GM12878 (cell line): ENCODE results near the gene C1QTNF5. TPM values are rescaled to one million over a fixed set of nuclear protein-coding genes. Genes with fewer than 3 reads are reported as not detected.

Experiments used
- ATAC-seq: fragments of 200-7000 bp; cut with Tn5 transposase; 3 replicates; pipeline ENCODE4 v1.9.1; 2020; ENCODE audit warnings: mild to moderate bottlenecking, moderate library complexity
- BruUV-seq: library from RNA; stranded (reverse); fragments of 400-500 nt; replicated peaks from 2 replicates; lab custom pipeline; 2021; lab: Mats Ljungman, UMichigan
- CTCF ChIA-PET: fragments of 300-600 bp; sonication (Branson Sonifier 250); formaldehyde crosslinking; extraction: SDS; loops from one replicate; lab custom pipeline; 2021; ENCODE audit warnings: inconsistent platforms; lab: Yijun Ruan, JAX
- POLR2A ChIA-PET: fragments of 350-600 bp; formaldehyde crosslinking; extraction: SDS; loops from one replicate; lab custom pipeline; 2021; ENCODE audit warnings: inconsistent platforms; lab: Charles Lee
- RAD21 ChIA-PET: fragments of 300-600 bp; sonication (Branson Sonifier 250); formaldehyde crosslinking; loops from one replicate; lab custom pipeline; 2023; ENCODE audit warnings: antibody characterized with exemption; ENCODE audit not compliant: unreplicated experiment; lab: Charles Lee
- SMC1A ChIA-PET: fragments of 300-600 bp; sonication (Branson Sonifier 250); formaldehyde crosslinking; loops from one replicate; lab custom pipeline; 2023; ENCODE audit not compliant: unreplicated experiment, uncharacterized antibody; lab: Charles Lee
- DNase-seq: peaks from one replicate; pipeline ENCODE4 v3.0.0-alpha.2; 2011; ENCODE audit warnings: low read depth, low spot score
- FAIRE-seq: peaks from 3 replicates; lab custom pipeline; 2011; peaks lifted over from hg19 to GRCh38; lab: Jason Lieb, UNC
- H2AFZ ChIP-seq: 2 replicates; pipeline ENCODE4 v1.6.0; 2011; ENCODE audit warnings: low read depth, low read length, control low read depth; ENCODE audit not compliant: control insufficient read depth
- H3K27ac ChIP-seq: 2 replicates; pipeline ENCODE4 v1.5.1; 2011; ENCODE audit warnings: control low read depth; ENCODE audit not compliant: control insufficient read depth, insufficient read depth
- H3K27me3 ChIP-seq, 2 experiments: replicated peaks in 1 of 2; 2 replicates each; pipeline versions ENCODE4 v1.6.0 to v1.6.1; 2011; ENCODE audit warnings: low read length in 1 of 2; ENCODE audit not compliant: control insufficient read depth in 2 of 2, insufficient read depth in 2 of 2
- H3K36me3 ChIP-seq, 2 experiments: 2 replicates each; pipeline ENCODE4 v1.5.1; 2011; ENCODE audit warnings: low read length in 1 of 2; ENCODE audit not compliant: control insufficient read depth in 2 of 2, insufficient read depth in 2 of 2
- H3K4me1 ChIP-seq: 2 replicates; pipeline ENCODE4 v1.6.1; 2011; ENCODE audit warnings: mild to moderate bottlenecking, low read length, moderate library complexity, mixed read lengths; ENCODE audit not compliant: control insufficient read depth, insufficient read depth
- H3K4me2 ChIP-seq: 2 replicates; pipeline ENCODE4 v1.6.0; 2011; ENCODE audit warnings: control low read depth; ENCODE audit not compliant: control insufficient read depth, insufficient read depth
- H3K4me3 ChIP-seq: fragments of 200-600 bp; sonication (generic); 2 replicates; pipeline ENCODE4 v1.5.1; 2016
- H3K79me2 ChIP-seq: 2 replicates; pipeline ENCODE4 v1.6.0; 2011; ENCODE audit warnings: low read length; ENCODE audit not compliant: control insufficient read depth, insufficient read depth
- H3K9ac ChIP-seq: 2 replicates; pipeline ENCODE4 v1.8.0; 2011; ENCODE audit warnings: low read length, control low read depth, mixed read lengths; ENCODE audit not compliant: control insufficient read depth, insufficient read depth
- H3K9me3 ChIP-seq: replicated peaks from 3 replicates; pipeline ENCODE4 v1.5.1; 2011; ENCODE audit warnings: mild to moderate bottlenecking, low read length; ENCODE audit not compliant: control insufficient read depth, insufficient read depth
- H4K20me1 ChIP-seq: 2 replicates; pipeline ENCODE4 v1.6.0; 2011; ENCODE audit not compliant: control insufficient read depth, insufficient read depth
- HCFC1 ChIP-seq: fragments of 150-350 bp; IDR thresholded peaks from 2 replicates; pipeline ENCODE4 v1.6.1; 2014; ENCODE audit warnings: low read length
- MEF2B ChIP-seq: fragments of 450-650 bp; IDR thresholded peaks from 2 replicates; pipeline ENCODE4 v1.6.1; 2018; ENCODE audit warnings: mild to moderate bottlenecking, moderate library complexity; ENCODE audit not compliant: partially characterized antibody, poor library complexity, severe bottlenecking
- TAF1 ChIP-seq: IDR thresholded peaks from 2 replicates; pipeline ENCODE4 v1.6.1; 2011; ENCODE audit warnings: mild to moderate bottlenecking, low read depth, low read length, borderline replicate concordance
- ZNF622 ChIP-seq: fragments of 450-650 bp; IDR thresholded peaks from 2 replicates; pipeline ENCODE4 v1.6.1; 2017; ENCODE audit warnings: mild to moderate bottlenecking, inconsistent platforms
- WGBS: methylation state at CpG from one replicate; pipeline ENCODE4 v1.1.6; 2016; ENCODE audit warnings: low lambda C conversion rate; ENCODE audit not compliant: insufficient replicate concordance, insufficient coverage; ENCODE audit errors: missing lambda C conversion rate; 5-methylcytosine and 5-hydroxymethylcytosine counted together
- in situ Hi-C: fragments of 300-500 bp; cut with MboI; formaldehyde crosslinking; loops from 9 replicates; pipeline ENCODE4 v1.14.3; 2018; ENCODE audit warnings: mixed read lengths
- intact Hi-C: fragments of 100-400 bp; cut with micrococcal nuclease; formaldehyde crosslinking; loops from one replicate; pipeline ENCODE4 v1.14.2; 2022; ENCODE audit not compliant: unreplicated experiment
- polyA plus RNA-seq, 11 experiments: library from polyadenylated mRNA; depleted of rRNA in 4 of 11; unstranded in 6 of 11; stranded (reverse) in 5 of 11; fragments of >200 nt; fragmentation: Nextera tagmentation in 4 of 11; fragmentation: Illumina TruSeq in 1 of 11; extraction: Ambion mirVana in 4 of 11; extraction: Trizol in 1 of 11; gene quantifications; 1 replicate in 1 of 11; 2 replicates in 10 of 11; pipeline versions ENCODE4 v1.2.1 to v1.2.3, GENCODE V29; 2011 to 2016; ENCODE audit warnings: inconsistent platforms in 2 of 11, missing spikeins in 2 of 11, low read depth in 1 of 11
- total RNA-seq, 4 experiments: library from RNA; depleted of rRNA in 3 of 4; stranded (reverse); fragments of >200 nt in 3 of 4; fragmentation: Illumina TruSeq in 1 of 4; extraction: Trizol in 1 of 4; gene quantifications; 2 replicates each; pipeline versions ENCODE4 v1.2.1 to v1.2.3, GENCODE V29; 2013 to 2021
- TF ChIP-seq, protein P1 (sequence below): fragments of 450-650 bp; formaldehyde crosslinking; IDR thresholded peaks from 2 replicates; pipeline ENCODE4 v1.5.0; 2022; ENCODE audit warnings: mild to moderate bottlenecking, missing genetic modification characterization
- TF ChIP-seq, protein P2 (sequence below): fragments of 450-650 bp; formaldehyde crosslinking; IDR thresholded peaks from 2 replicates; pipeline ENCODE4 v1.4.0; 2020; ENCODE audit warnings: mild to moderate bottlenecking, moderate library complexity
- TF ChIP-seq, protein P3 (sequence below): fragments of 450-650 bp; IDR thresholded peaks from 2 replicates; pipeline ENCODE4 v1.6.1; 2018; ENCODE audit warnings: borderline replicate concordance, mild to moderate bottlenecking; ENCODE audit not compliant: partially characterized antibody
- TF ChIP-seq, protein P4 (sequence below): fragments of 450-650 bp; IDR thresholded peaks from 2 replicates; pipeline ENCODE4 v1.6.1; 2017; ENCODE audit warnings: mild to moderate bottlenecking, moderate library complexity

The C1QTNF5 gene
- total and polyA plus RNA-seq, 10 of the 15 experiments (the other 5 are each of a cell fraction or from before 2014, with no cell fraction given): not detected

DNA sequence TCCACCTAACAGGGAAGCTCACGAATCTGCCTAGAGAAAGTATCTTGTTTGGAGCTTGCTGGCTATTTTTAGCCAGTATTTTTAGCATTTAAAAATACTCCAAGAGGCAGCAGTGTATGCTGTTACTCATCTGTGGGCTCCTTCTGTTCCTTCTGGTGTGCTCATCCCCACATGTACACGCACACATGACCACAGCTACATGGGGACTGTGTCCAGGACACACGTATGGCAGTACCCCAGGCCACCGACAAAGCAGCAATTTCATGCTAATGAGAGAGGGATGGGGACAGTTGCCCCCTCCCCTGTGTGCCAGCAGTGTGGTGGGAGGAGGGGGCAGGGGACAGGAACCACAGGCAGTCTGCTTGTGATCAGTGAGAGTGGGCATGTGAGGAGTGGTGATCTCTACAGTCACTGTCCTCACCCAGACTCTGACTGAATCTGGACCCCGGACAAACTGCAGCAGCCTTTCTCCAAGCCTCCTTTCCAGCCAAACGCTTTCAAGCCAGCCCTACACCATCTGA lies 24.4 kb upstream of the C1QTNF5 start:
- WGBS: 14% methylated on average over 6 of the region's 6 CpGs
- CTCF ChIA-PET: interaction anchor here (0.8 to 1.9 kb wide), 7 partner anchors 8 to 743 kb away, joined by 3 to 8 read pairs (median 4); partner anchors contain the start of gene USP2
- POLR2A ChIA-PET: interaction anchor here (1.0 kb wide), 1 partner anchor 9 kb away, joined by 3 read pairs; no protein-coding TSS in a partner anchor
- TF ChIP-seq HCFC1 (no peak), ZNF622 (no peak), TAF1 (no peak), MEF2B (no peak)
- TF ChIP-seq, protein P1, sequence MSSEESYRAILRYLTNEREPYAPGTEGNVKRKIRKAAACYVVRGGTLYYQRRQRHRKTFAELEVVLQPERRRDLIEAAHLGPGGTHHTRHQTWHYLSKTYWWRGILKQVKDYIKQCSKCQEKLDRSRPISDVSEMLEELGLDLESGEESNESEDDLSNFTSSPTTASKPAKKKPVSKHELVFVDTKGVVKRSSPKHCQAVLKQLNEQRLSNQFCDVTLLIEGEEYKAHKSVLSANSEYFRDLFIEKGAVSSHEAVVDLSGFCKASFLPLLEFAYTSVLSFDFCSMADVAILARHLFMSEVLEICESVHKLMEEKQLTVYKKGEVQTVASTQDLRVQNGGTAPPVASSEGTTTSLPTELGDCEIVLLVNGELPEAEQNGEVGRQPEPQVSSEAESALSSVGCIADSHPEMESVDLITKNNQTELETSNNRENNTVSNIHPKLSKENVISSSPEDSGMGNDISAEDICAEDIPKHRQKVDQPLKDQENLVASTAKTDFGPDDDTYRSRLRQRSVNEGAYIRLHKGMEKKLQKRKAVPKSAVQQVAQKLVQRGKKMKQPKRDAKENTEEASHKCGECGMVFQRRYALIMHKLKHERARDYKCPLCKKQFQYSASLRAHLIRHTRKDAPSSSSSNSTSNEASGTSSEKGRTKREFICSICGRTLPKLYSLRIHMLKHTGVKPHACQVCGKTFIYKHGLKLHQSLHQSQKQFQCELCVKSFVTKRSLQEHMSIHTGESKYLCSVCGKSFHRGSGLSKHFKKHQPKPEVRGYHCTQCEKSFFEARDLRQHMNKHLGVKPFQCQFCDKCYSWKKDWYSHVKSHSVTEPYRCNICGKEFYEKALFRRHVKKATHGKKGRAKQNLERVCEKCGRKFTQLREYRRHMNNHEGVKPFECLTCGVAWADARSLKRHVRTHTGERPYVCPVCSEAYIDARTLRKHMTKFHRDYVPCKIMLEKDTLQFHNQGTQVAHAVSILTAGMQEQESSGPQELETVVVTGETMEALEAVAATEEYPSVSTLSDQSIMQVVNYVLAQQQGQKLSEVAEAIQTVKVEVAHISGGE: no peak
- TF ChIP-seq, protein P2, sequence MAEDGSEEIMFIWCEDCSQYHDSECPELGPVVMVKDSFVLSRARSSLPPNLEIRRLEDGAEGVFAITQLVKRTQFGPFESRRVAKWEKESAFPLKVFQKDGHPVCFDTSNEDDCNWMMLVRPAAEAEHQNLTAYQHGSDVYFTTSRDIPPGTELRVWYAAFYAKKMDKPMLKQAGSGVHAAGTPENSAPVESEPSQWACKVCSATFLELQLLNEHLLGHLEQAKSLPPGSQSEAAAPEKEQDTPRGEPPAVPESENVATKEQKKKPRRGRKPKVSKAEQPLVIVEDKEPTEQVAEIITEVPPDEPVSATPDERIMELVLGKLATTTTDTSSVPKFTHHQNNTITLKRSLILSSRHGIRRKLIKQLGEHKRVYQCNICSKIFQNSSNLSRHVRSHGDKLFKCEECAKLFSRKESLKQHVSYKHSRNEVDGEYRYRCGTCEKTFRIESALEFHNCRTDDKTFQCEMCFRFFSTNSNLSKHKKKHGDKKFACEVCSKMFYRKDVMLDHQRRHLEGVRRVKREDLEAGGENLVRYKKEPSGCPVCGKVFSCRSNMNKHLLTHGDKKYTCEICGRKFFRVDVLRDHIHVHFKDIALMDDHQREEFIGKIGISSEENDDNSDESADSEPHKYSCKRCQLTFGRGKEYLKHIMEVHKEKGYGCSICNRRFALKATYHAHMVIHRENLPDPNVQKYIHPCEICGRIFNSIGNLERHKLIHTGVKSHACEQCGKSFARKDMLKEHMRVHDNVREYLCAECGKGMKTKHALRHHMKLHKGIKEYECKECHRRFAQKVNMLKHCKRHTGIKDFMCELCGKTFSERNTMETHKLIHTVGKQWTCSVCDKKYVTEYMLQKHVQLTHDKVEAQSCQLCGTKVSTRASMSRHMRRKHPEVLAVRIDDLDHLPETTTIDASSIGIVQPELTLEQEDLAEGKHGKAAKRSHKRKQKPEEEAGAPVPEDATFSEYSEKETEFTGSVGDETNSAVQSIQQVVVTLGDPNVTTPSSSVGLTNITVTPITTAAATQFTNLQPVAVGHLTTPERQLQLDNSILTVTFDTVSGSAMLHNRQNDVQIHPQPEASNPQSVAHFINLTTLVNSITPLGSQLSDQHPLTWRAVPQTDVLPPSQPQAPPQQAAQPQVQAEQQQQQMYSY (CRISPR knock-in tag): no peak
- TF ChIP-seq, protein P3, sequence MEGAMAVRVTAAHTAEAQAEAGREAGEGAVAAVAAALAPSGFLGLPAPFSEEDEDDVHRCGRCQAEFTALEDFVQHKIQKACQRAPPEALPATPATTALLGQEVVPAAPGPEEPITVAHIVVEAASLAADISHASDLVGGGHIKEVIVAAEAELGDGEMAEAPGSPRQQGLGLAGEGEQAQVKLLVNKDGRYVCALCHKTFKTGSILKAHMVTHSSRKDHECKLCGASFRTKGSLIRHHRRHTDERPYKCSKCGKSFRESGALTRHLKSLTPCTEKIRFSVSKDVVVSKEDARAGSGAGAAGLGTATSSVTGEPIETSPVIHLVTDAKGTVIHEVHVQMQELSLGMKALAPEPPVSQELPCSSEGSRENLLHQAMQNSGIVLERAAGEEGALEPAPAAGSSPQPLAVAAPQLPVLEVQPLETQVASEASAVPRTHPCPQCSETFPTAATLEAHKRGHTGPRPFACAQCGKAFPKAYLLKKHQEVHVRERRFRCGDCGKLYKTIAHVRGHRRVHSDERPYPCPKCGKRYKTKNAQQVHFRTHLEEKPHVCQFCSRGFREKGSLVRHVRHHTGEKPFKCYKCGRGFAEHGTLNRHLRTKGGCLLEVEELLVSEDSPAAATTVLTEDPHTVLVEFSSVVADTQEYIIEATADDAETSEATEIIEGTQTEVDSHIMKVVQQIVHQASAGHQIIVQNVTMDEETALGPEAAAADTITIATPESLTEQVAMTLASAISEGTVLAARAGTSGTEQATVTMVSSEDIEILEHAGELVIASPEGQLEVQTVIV: no peak
- TF ChIP-seq, protein P4, sequence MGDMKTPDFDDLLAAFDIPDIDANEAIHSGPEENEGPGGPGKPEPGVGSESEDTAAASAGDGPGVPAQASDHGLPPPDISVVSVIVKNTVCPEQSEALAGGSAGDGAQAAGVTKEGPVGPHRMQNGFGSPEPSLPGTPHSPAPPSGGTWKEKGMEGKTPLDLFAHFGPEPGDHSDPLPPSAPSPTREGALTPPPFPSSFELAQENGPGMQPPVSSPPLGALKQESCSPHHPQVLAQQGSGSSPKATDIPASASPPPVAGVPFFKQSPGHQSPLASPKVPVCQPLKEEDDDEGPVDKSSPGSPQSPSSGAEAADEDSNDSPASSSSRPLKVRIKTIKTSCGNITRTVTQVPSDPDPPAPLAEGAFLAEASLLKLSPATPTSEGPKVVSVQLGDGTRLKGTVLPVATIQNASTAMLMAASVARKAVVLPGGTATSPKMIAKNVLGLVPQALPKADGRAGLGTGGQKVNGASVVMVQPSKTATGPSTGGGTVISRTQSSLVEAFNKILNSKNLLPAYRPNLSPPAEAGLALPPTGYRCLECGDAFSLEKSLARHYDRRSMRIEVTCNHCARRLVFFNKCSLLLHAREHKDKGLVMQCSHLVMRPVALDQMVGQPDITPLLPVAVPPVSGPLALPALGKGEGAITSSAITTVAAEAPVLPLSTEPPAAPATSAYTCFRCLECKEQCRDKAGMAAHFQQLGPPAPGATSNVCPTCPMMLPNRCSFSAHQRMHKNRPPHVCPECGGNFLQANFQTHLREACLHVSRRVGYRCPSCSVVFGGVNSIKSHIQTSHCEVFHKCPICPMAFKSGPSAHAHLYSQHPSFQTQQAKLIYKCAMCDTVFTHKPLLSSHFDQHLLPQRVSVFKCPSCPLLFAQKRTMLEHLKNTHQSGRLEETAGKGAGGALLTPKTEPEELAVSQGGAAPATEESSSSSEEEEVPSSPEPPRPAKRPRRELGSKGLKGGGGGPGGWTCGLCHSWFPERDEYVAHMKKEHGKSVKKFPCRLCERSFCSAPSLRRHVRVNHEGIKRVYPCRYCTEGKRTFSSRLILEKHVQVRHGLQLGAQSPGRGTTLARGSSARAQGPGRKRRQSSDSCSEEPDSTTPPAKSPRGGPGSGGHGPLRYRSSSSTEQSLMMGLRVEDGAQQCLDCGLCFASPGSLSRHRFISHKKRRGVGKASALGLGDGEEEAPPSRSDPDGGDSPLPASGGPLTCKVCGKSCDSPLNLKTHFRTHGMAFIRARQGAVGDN: no peak

More for the DNA sequence above, 24.4 kb upstream of the C1QTNF5 start:
- H3K4me2 ChIP-seq: no peak overlapping the region
- ATAC-seq (no peak), FAIRE-seq (no peak), DNase-seq (no peak)
- no peak overlapping the region for H3K4me3 ChIP-seq
- BruUV-seq: no TSS peak
- intact Hi-C loops: no loop called here
- H3K27me3 ChIP-seq: peaks cover 4 to 9% of the 10 kb centered on the region in 2 experiments; a peak in 3 of 4 replicates
- no peak overlapping the region for H3K27ac ChIP-seq
- H3K36me3 ChIP-seq: no peaks in the 10 kb centered on the region
- H3K9ac ChIP-seq: no peak overlapping the region
- H2AFZ ChIP-seq: no peak overlapping the region
- SMC1A ChIA-PET: interaction anchor here (0.8 kb wide), 1 partner anchor 110 kb away, joined by 3 read pairs; no protein-coding TSS in a partner anchor
- RAD21 ChIA-PET: interaction anchor here (0.8 kb wide), 1 partner anchor 9 kb away, joined by 4 read pairs; no protein-coding TSS in a partner anchor
- in situ Hi-C loops: no loop called here
- H3K79me2 ChIP-seq: no peaks in the 10 kb centered on the region
- no peaks in the 10 kb centered on the region for H4K20me1 ChIP-seq
- H3K4me1 ChIP-seq: no peaks in the 10 kb centered on the region; the same call in 1 of the 2 replicates
- no peaks in the 10 kb centered on the region for H3K9me3 ChIP-seq
